Measurements from ENCODE around the gene MINDY4. TPM values are rescaled to one million over a fixed set of nuclear protein-coding genes. Genes with fewer than 3 reads are reported as not detected.

MINDY4 gene
- total RNA-seq, 1 experiment from 2014 or later = 2.0 TPM

- Histone ChIP-seq H3K36me3 (replicated peaks; ENCODE audit: control insufficient read depth, insufficient read depth, low read length) (no peaks in the 10 kb centered on the region), H3K4me3 (ENCODE audit: insufficient read depth, low read depth, low read length) (no peak overlapping the region), H3K27me3 (ENCODE audit: control insufficient read depth, insufficient read depth, low read length) (no peaks in the 10 kb centered on the region)
- no peak for DNase-seq
These were observed 92.9 kb downstream of the MINDY4 start for GRCh38 chr7:30864101-30864500.

- Histone ChIP-seq H3K27me3 (ENCODE audit: control insufficient read depth, insufficient read depth, low read length) (no peaks in the 10 kb centered on the region), H3K4me3 (ENCODE audit: insufficient read depth, low read depth, low read length) (no peak overlapping the region)
- DNase-seq = no peak
These were observed 93.9 kb downstream of the MINDY4 start for GRCh38 chr7:30865076-30865475.

GRCh38 chr7:30865821-30866220 lies 94.6 kb downstream of the MINDY4 start:
- no peak for DNase-seq
- Histone ChIP-seq H3K4me3 (ENCODE audit: insufficient read depth, low read depth, low read length) (no peak overlapping the region), H3K27me3 (ENCODE audit: control insufficient read depth, insufficient read depth, low read length) (no peaks in the 10 kb centered on the region), H3K36me3 (replicated peaks; ENCODE audit: control insufficient read depth, insufficient read depth, low read length) (no peaks in the 10 kb centered on the region)

More at GRCh38 chr7:30865076-30865475, 93.9 kb downstream of the MINDY4 start:
- H3K36me3 ChIP-seq (replicated peaks; ENCODE audit: control insufficient read depth, insufficient read depth, low read length) = no peaks in the 10 kb centered on the region

GRCh38 chr7:30866939-30867338 lies 95.7 kb downstream of the MINDY4 start:
- Histone ChIP-seq H3K4me3 (ENCODE audit: insufficient read depth, low read depth, low read length) (no peak overlapping the region), H3K27me3 (ENCODE audit: control insufficient read depth, insufficient read depth, low read length) (no peaks in the 10 kb centered on the region), H3K36me3 (replicated peaks; ENCODE audit: control insufficient read depth, insufficient read depth, low read length) (no peaks in the 10 kb centered on the region)
- no peak for DNase-seq

- Histone ChIP-seq H3K36me3 (replicated peaks; ENCODE audit: control insufficient read depth, insufficient read depth, low read length) (no peaks in the 10 kb centered on the region), H3K4me3 (ENCODE audit: insufficient read depth, low read depth, low read length) (no peak overlapping the region), H3K27me3 (ENCODE audit: control insufficient read depth, insufficient read depth, low read length) (no peaks in the 10 kb centered on the region)
- no peak for DNase-seq
These were observed 96.3 kb downstream of the MINDY4 start for GRCh38 chr7:30867483-30867882.

GRCh38 chr7:30869794-30870611 lies 98.8 kb downstream of the MINDY4 start:
- DNase-seq = no peak
- H3K36me3 ChIP-seq (replicated peaks; ENCODE audit: control insufficient read depth, insufficient read depth, low read length) = no peaks in the 10 kb centered on the region
- no peaks in the 10 kb centered on the region for H3K27me3 ChIP-seq (ENCODE audit: control insufficient read depth, insufficient read depth, low read length)
- no peak overlapping the region for H3K4me3 ChIP-seq (ENCODE audit: insufficient read depth, low read depth, low read length)

GRCh38 chr7:30870821-30871518 lies 99.8 kb downstream of the MINDY4 start:
- H3K36me3 ChIP-seq (replicated peaks; ENCODE audit: control insufficient read depth, insufficient read depth, low read length) = no peaks in the 10 kb centered on the region
- no peak overlapping the region for H3K4me3 ChIP-seq (ENCODE audit: insufficient read depth, low read depth, low read length)
- no peaks in the 10 kb centered on the region for H3K27me3 ChIP-seq (ENCODE audit: control insufficient read depth, insufficient read depth, low read length)
- DNase-seq = peak; percentile 67

GRCh38 chr7:30871655-30872054 lies 100.4 kb downstream of the MINDY4 start:
- no peak overlapping the region for H3K4me3 ChIP-seq (ENCODE audit: insufficient read depth, low read depth, low read length)
- no peak for DNase-seq
- H3K27me3 ChIP-seq (ENCODE audit: control insufficient read depth, insufficient read depth, low read length) = no peaks in the 10 kb centered on the region
- no peaks in the 10 kb centered on the region for H3K36me3 ChIP-seq (replicated peaks; ENCODE audit: control insufficient read depth, insufficient read depth, low read length)

- Histone ChIP-seq H3K27me3 (ENCODE audit: control insufficient read depth, insufficient read depth, low read length) (no peaks in the 10 kb centered on the region), H3K4me3 (ENCODE audit: insufficient read depth, low read depth, low read length) (no peak overlapping the region), H3K36me3 (replicated peaks; ENCODE audit: control insufficient read depth, insufficient read depth, low read length) (no peaks in the 10 kb centered on the region)
- no peak for DNase-seq
These were observed 102.0 kb downstream of the MINDY4 start for GRCh38 chr7:30873207-30873606.

- DNase-seq = no peak
- Histone ChIP-seq H3K27me3 (ENCODE audit: control insufficient read depth, insufficient read depth, low read length) (no peaks in the 10 kb centered on the region), H3K36me3 (replicated peaks; ENCODE audit: control insufficient read depth, insufficient read depth, low read length) (no peaks in the 10 kb centered on the region), H3K4me3 (ENCODE audit: insufficient read depth, low read depth, low read length) (no peak overlapping the region)
These were observed 102.4 kb downstream of the MINDY4 start for GRCh38 chr7:30873656-30874055.

GRCh38 chr7:30874656-30875302 lies 103.6 kb downstream of the MINDY4 start:
- H3K4me3 ChIP-seq (ENCODE audit: insufficient read depth, low read depth, low read length) = no peak overlapping the region

GRCh38 chr7:30877015-30877769 lies 106.0 kb downstream of the MINDY4 start:
- H3K4me3 ChIP-seq (ENCODE audit: insufficient read depth, low read depth, low read length) = no peak overlapping the region
- no peaks in the 10 kb centered on the region for H3K36me3 ChIP-seq (replicated peaks; ENCODE audit: control insufficient read depth, insufficient read depth, low read length)
- peak; percentile 76 for DNase-seq
- H3K27me3 ChIP-seq (ENCODE audit: control insufficient read depth, insufficient read depth, low read length) = no peaks in the 10 kb centered on the region

More at GRCh38 chr7:30874656-30875302, 103.6 kb downstream of the MINDY4 start:
- no peak for DNase-seq
- Histone ChIP-seq H3K36me3 (replicated peaks; ENCODE audit: control insufficient read depth, insufficient read depth, low read length) (no peaks in the 10 kb centered on the region), H3K27me3 (ENCODE audit: control insufficient read depth, insufficient read depth, low read length) (no peaks in the 10 kb centered on the region)

- Histone ChIP-seq H3K36me3 (replicated peaks; ENCODE audit: control insufficient read depth, insufficient read depth, low read length) (no peaks in the 10 kb centered on the region), H3K4me3 (ENCODE audit: insufficient read depth, low read depth, low read length) (no peak overlapping the region), H3K27me3 (ENCODE audit: control insufficient read depth, insufficient read depth, low read length) (no peaks in the 10 kb centered on the region)
- DNase-seq = no peak
These were observed 106.8 kb downstream of the MINDY4 start for GRCh38 chr7:30877993-30878392.

Measured in H7 (cell line).